Omental fat pad (tissue), 4 donors: ENCODE data around the gene DPP6. TPM values are rescaled to one million over a fixed set of nuclear protein-coding genes. Genes with fewer than 3 reads are reported as not detected.

Experiments used
- ATAC-seq: fragments of 150-250 bp; one replicate; pipeline ENCODE4 v1.9.1; 2016; ENCODE audit warnings: mild to moderate bottlenecking, moderate library complexity; ENCODE audit not compliant: low FRiP score
- DNase-seq: peaks from one replicate; pipeline ENCODE4 v3.0.0-alpha.2; 2019; ENCODE audit warnings: low spot score
- CTCF ChIP-seq, 3 donors: fragments of 450-650 bp; IDR thresholded peaks; one replicate each; pipeline ENCODE4 v1.5.1; 2016 to 2017; ENCODE audit warnings: antibody characterized with exemption in 3 of 3, mild to moderate bottlenecking in 3 of 3, moderate library complexity in 2 of 3
- total RNA-seq, 4 donors: library from RNA; depleted of rRNA; stranded (reverse); fragments of >200 nt; gene quantifications; one replicate each; pipeline ENCODE4 v1.1.0, GENCODE V29; 2016

DPP6 gene
- total RNA-seq, 4 donors from 2014 or later = 0.13 to 1.8 (median 1.3) TPM

GRCh38 chr7:154427533-154427932 lies 375.3 kb downstream of the DPP6 start:
- DNase-seq = no peak
- TF ChIP-seq CTCF (IDR thresholded peaks at IDR 0.05) = no peak
- no peak for ATAC-seq

GRCh38 chr7:154429666-154430404 lies 377.6 kb downstream of the DPP6 start:
- DNase-seq (no peak), ATAC-seq (no peak)
- TF ChIP-seq CTCF (IDR thresholded peaks at IDR 0.05) = no peak

GRCh38 chr7:154430640-154431039 lies 378.4 kb downstream of the DPP6 start:
- ATAC-seq = no peak
- no peak for DNase-seq

GRCh38 chr7:154431045-154431444 lies 378.8 kb downstream of the DPP6 start:
- TF ChIP-seq CTCF (IDR thresholded peaks at IDR 0.05) = no peak
- no peak for DNase-seq
- ATAC-seq = no peak

More at GRCh38 chr7:154430640-154431039, 378.4 kb downstream of the DPP6 start:
- TF ChIP-seq CTCF (IDR thresholded peaks at IDR 0.05) = no peak

GRCh38 chr7:154433632-154434598 lies 381.7 kb downstream of the DPP6 start:
- TF ChIP-seq CTCF (IDR thresholded peaks at IDR 0.05) = no peak
- DNase-seq = no peak
- ATAC-seq = no peak

- ATAC-seq (no peak), DNase-seq (no peak)
- TF ChIP-seq CTCF (IDR thresholded peaks at IDR 0.05) = no peak
Measured at GRCh38 chr7:154436560-154436959, 384.4 kb downstream of the DPP6 start.
